SK-N-SH treated with all-trans-retinoic acid at 6 μM for 48 hours (cell line): Measurements from ENCODE around the gene AGO1.

Source experiments
- ATAC-seq: fragments of 200-7000 bp; cut with Tn5 transposase; 3 replicates; pipeline ENCODE4 v1.9.1; 2020; ENCODE audit warnings: mild to moderate bottlenecking, moderate library complexity
- ARNTL ChIP-seq: fragments of 450-650 bp; formaldehyde crosslinking; IDR thresholded peaks from 2 replicates; pipeline ENCODE4 v1.5.0; 2020; ENCODE audit warnings: low read depth, mild to moderate bottlenecking, moderate library complexity, borderline replicate concordance
- BACH2 ChIP-seq: fragments of 250-450 bp; sonication (Bioruptor Pico); IDR thresholded peaks from 2 replicates; pipeline ENCODE4 v1.9.0; 2021; ENCODE audit warnings: mild to moderate bottlenecking, borderline replicate concordance
- CREB5 ChIP-seq: fragments of 250-450 bp; sonication (Bioruptor Pico); IDR thresholded peaks from 2 replicates; pipeline ENCODE4 v1.5.1; 2020; ENCODE audit warnings: low read depth, mild to moderate bottlenecking, moderate library complexity
- CSDC2 ChIP-seq: fragments of 250-450 bp; sonication (Bioruptor Pico); IDR thresholded peaks from 2 replicates; pipeline ENCODE4 v1.5.0; 2020; ENCODE audit warnings: mild to moderate bottlenecking, moderate library complexity
- CSRNP3 ChIP-seq: fragments of 250-450 bp; sonication (Bioruptor Pico); IDR thresholded peaks from 2 replicates; pipeline ENCODE4 v1.5.1; 2021; ENCODE audit warnings: mild to moderate bottlenecking, moderate library complexity
- ESRRG ChIP-seq: fragments of 250-450 bp; sonication (Bioruptor Pico); IDR thresholded peaks from 2 replicates; pipeline ENCODE4 v1.6.1; 2021; ENCODE audit warnings: mild to moderate bottlenecking
- GLIS3 ChIP-seq: fragments of 250-450 bp; sonication (Bioruptor Pico); IDR thresholded peaks from 2 replicates; pipeline ENCODE4 v1.5.0; 2020; ENCODE audit warnings: mild to moderate bottlenecking, moderate library complexity
- ISL1 ChIP-seq: fragments of 250-450 bp; sonication (Bioruptor Pico); IDR thresholded peaks from 2 replicates; pipeline ENCODE4 v2.1.2; 2022; ENCODE audit warnings: mild to moderate bottlenecking, moderate library complexity
- OSR1 ChIP-seq: fragments of 250-450 bp; sonication (Bioruptor Pico); IDR thresholded peaks from 2 replicates; pipeline ENCODE4 v1.8.0; 2022; ENCODE audit warnings: moderate library complexity, mild to moderate bottlenecking, inconsistent platforms
- POU6F1 ChIP-seq: fragments of 250-450 bp; sonication (Bioruptor Pico); IDR thresholded peaks from 2 replicates; pipeline ENCODE4 v1.8.0; 2021; ENCODE audit warnings: low read depth, mild to moderate bottlenecking, moderate library complexity, borderline replicate concordance
- PPARA ChIP-seq: fragments of 250-450 bp; sonication (Bioruptor Pico); IDR thresholded peaks from 2 replicates; pipeline ENCODE4 v1.5.0; 2020; ENCODE audit warnings: mild to moderate bottlenecking, borderline replicate concordance
- RARB ChIP-seq: fragments of 250-450 bp; sonication (Bioruptor Pico); IDR thresholded peaks from 2 replicates; pipeline ENCODE4 v1.8.0; 2021; ENCODE audit warnings: mild to moderate bottlenecking, moderate library complexity
- SNAI2 ChIP-seq: fragments of 250-450 bp; sonication (Bioruptor Pico); IDR thresholded peaks from 2 replicates; pipeline ENCODE4 v1.5.0; 2020; ENCODE audit warnings: mild to moderate bottlenecking, moderate library complexity
- TCF4 ChIP-seq: fragments of 250-450 bp; sonication (Bioruptor Pico); IDR thresholded peaks from 2 replicates; pipeline ENCODE4 v1.8.0; 2021; ENCODE audit warnings: mild to moderate bottlenecking, moderate library complexity, borderline replicate concordance
- TOX ChIP-seq: fragments of 250-450 bp; sonication (Bioruptor Pico); IDR thresholded peaks from 2 replicates; pipeline ENCODE4 v1.8.0; 2021; ENCODE audit warnings: mild to moderate bottlenecking, moderate library complexity, borderline replicate concordance
- TSHZ2 ChIP-seq: fragments of 250-450 bp; sonication (Bioruptor Pico); IDR thresholded peaks from 2 replicates; pipeline ENCODE4 v1.5.0; 2020; ENCODE audit warnings: mild to moderate bottlenecking, moderate library complexity
- ZC3H10 ChIP-seq: fragments of 250-450 bp; sonication (Bioruptor Pico); IDR thresholded peaks from 2 replicates; pipeline ENCODE4 v1.5.1; 2021; ENCODE audit warnings: mild to moderate bottlenecking, moderate library complexity
- ZFP3 ChIP-seq: fragments of 250-450 bp; sonication (Bioruptor Pico); IDR thresholded peaks from 2 replicates; pipeline ENCODE4 v1.5.0; 2020; ENCODE audit warnings: mild to moderate bottlenecking, moderate library complexity
- ZFP30 ChIP-seq: fragments of 450-650 bp; formaldehyde crosslinking; IDR thresholded peaks from 2 replicates; pipeline ENCODE4 v1.5.0; 2022; ENCODE audit warnings: mild to moderate bottlenecking, moderate library complexity
- ZNF565 ChIP-seq: fragments of 450-650 bp; formaldehyde crosslinking; conservative IDR thresholded peaks from 2 replicates; pipeline ENCODE4 v1.5.0; 2020; ENCODE audit warnings: low read depth, mild to moderate bottlenecking, moderate library complexity
- ZNF70 ChIP-seq: fragments of 450-650 bp; formaldehyde crosslinking; IDR thresholded peaks from 2 replicates; pipeline ENCODE4 v1.5.0; 2020; ENCODE audit warnings: mild to moderate bottlenecking, moderate library complexity

Gene AGO1

GRCh38 chr1:35945327-35945726, 62.3 kb downstream of the AGO1 start:
- TF ChIP-seq ZNF70 (no peak), ZC3H10 (CRISPR knock-in tag) (no peak), ZNF565 (CRISPR knock-in tag) (no peak), BACH2 (CRISPR knock-in tag) (no peak), TSHZ2 (CRISPR knock-in tag) (no peak), ZFP3 (CRISPR knock-in tag) (no peak), SNAI2 (no peak), CREB5 (CRISPR knock-in tag) (no peak), CSRNP3 (CRISPR knock-in tag) (no peak), PPARA (CRISPR knock-in tag) (no peak), ESRRG (CRISPR knock-in tag) (no peak)
- no peak for ATAC-seq

- TF ChIP-seq ESRRG (CRISPR knock-in tag) (no peak), ZFP30 (no peak), GLIS3 (CRISPR knock-in tag) (no peak), ZNF70 (no peak), ARNTL (CRISPR knock-in tag) (no peak), ISL1 (no peak), CSRNP3 (CRISPR knock-in tag) (no peak), TOX (CRISPR knock-in tag) (no peak), PPARA (CRISPR knock-in tag) (no peak), SNAI2 (no peak), CREB5 (CRISPR knock-in tag) (no peak), ZFP3 (CRISPR knock-in tag) (no peak), RARB (CRISPR knock-in tag) (no peak), TSHZ2 (CRISPR knock-in tag) (no peak), TCF4 (CRISPR knock-in tag) (no peak), BACH2 (CRISPR knock-in tag) (no peak), CSDC2 (CRISPR knock-in tag) (no peak), OSR1 (CRISPR knock-in tag) (no peak), POU6F1 (CRISPR knock-in tag) (no peak)
- ATAC-seq: no peak
Measured at GRCh38 chr1:35947547-35947946, 64.5 kb downstream of the AGO1 start.
